Measurements from ENCODE around the gene TMEM178A.

DNA sequence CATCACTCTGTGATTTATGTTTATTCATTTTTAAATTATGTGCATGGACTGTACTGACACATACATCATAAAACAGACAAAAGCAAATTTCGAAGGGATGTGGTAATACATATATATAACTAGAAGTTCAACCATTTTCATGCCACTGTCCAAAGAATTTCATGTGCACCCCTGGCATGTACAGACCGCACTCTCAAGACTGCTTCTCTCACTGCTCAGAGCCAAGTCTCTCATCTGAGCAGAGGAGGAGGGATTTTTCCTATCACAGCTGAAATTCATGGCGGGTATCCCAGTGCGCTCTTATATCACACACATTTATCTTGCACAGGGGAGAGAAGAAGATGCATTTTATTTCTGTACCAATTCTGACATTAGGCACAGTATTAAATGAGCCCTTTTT, 5.9 kb downstream of the TMEM178A start:
- TF ChIP-seq POLR2A (IDR thresholded peaks at IDR 0.05): no peak
- TF ChIP-seq, protein P1, sequence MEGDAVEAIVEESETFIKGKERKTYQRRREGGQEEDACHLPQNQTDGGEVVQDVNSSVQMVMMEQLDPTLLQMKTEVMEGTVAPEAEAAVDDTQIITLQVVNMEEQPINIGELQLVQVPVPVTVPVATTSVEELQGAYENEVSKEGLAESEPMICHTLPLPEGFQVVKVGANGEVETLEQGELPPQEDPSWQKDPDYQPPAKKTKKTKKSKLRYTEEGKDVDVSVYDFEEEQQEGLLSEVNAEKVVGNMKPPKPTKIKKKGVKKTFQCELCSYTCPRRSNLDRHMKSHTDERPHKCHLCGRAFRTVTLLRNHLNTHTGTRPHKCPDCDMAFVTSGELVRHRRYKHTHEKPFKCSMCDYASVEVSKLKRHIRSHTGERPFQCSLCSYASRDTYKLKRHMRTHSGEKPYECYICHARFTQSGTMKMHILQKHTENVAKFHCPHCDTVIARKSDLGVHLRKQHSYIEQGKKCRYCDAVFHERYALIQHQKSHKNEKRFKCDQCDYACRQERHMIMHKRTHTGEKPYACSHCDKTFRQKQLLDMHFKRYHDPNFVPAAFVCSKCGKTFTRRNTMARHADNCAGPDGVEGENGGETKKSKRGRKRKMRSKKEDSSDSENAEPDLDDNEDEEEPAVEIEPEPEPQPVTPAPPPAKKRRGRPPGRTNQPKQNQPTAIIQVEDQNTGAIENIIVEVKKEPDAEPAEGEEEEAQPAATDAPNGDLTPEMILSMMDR (IDR thresholded peaks at IDR 0.05): no peak
